GM12864 (cell line): ENCODE data around the gene TCERG1L.
"Not testable (repeated sequence)": the region's sequence is repeated elsewhere in the genome, so short reads cannot be mapped to it uniquely, and the experiment has no call there.

Experiments
- DNase-seq: peaks from one replicate; pipeline ENCODE4 v3.0.0-alpha.2; 2011; ENCODE audit warnings: low read depth
- H3K4me3 ChIP-seq: 2 replicates; pipeline ENCODE4 v1.5.1; 2011; ENCODE audit warnings: mild to moderate bottlenecking, low read depth, low read length, control low read depth
- TF ChIP-seq, protein P1 (sequence below): IDR thresholded peaks from 2 replicates; pipeline ENCODE4 v1.5.1; 2011; ENCODE audit warnings: low read depth, mild to moderate bottlenecking, moderate library complexity, low read length, control low read depth, inconsistent platforms; ENCODE audit errors: missing control alignments

TCERG1L gene

DNA sequence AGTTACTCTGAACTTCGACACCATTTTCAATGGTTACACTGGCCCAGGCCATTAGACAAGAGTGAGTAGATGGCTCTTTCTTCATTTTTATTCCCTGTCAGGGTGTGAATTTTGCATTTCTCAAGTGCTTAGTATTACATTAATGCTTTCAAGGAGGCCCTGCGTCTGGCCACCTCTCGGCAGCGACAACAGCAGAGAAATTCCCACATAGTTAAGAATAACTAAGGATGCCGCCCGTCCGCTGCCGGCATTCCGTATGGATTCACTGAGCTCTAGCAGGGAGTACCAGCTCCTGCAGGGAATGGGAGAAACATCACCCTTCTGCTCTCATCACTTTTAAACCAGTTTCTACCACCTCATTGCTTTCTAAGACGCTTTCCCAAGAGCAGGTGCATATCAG lies 153.6 kb downstream of the TCERG1L start:
- H3K4me3 ChIP-seq, result no peak overlapping the region
- TF ChIP-seq, protein P1, sequence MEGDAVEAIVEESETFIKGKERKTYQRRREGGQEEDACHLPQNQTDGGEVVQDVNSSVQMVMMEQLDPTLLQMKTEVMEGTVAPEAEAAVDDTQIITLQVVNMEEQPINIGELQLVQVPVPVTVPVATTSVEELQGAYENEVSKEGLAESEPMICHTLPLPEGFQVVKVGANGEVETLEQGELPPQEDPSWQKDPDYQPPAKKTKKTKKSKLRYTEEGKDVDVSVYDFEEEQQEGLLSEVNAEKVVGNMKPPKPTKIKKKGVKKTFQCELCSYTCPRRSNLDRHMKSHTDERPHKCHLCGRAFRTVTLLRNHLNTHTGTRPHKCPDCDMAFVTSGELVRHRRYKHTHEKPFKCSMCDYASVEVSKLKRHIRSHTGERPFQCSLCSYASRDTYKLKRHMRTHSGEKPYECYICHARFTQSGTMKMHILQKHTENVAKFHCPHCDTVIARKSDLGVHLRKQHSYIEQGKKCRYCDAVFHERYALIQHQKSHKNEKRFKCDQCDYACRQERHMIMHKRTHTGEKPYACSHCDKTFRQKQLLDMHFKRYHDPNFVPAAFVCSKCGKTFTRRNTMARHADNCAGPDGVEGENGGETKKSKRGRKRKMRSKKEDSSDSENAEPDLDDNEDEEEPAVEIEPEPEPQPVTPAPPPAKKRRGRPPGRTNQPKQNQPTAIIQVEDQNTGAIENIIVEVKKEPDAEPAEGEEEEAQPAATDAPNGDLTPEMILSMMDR, result no peak
- no peak for DNase-seq

GRCh38 chr10:131155876-131156230 lies 155.7 kb downstream of the TCERG1L start:
- TF ChIP-seq, protein P1, result no peak
- no peak for DNase-seq
- H3K4me3 ChIP-seq, result no peak overlapping the region

GRCh38 chr10:131155218-131155875 lies 156.2 kb downstream of the TCERG1L start:
- no peak for DNase-seq
- TF ChIP-seq, protein P1, result no peak

DNA sequence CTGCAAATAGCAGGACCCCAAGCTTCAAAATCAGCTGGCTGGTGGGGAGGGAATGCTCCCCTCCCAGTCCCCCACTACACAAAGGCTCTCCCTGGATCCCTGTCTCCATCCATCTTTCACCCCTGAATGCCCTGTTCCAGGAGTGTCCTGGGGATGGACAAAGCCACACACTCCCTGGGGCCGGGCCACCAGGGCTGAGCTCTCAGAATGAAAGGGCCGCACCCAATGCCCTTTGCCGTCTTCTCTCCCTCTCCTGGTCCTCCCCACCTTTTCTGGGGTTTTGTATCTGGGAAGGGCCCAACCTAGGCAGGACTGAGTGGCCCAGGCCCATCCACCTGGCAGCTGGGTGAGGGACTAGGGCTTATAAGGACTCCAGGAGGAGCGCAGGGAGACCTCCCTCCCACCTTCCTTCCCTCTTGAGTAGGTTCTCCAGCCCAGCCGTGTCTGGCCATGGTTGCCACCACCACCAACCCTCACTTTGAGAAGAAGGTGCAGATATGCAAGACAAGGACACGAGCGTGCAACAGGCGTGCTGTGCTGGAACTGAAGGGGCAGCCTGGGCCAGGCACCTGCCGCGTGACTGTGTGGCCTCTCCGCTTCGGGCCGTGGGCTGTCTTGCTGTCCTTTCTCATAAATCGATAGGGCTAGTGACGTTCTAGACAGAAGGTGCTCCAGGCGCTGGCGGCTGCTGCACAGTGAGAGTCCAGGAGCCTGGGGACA lies 157.1 kb downstream of the TCERG1L start:
- TF ChIP-seq, protein P1, result no peak
- H3K4me3 ChIP-seq, result no peak overlapping the region
- no peak for DNase-seq

More at GRCh38 chr10:131155218-131155875, 156.2 kb downstream of the TCERG1L start:
- H3K4me3 ChIP-seq, result no peak overlapping the region

- not testable (repeated sequence) for DNase-seq
These were observed 159.1 kb downstream of the TCERG1L start for GRCh38 chr10:131152456-131152855.

GRCh38 chr10:131150126-131150525 lies 161.4 kb downstream of the TCERG1L start:
- TF ChIP-seq, protein P1, result no peak
- DNase-seq, result no peak
- no peak overlapping the region for H3K4me3 ChIP-seq

More at GRCh38 chr10:131152456-131152855, 159.1 kb downstream of the TCERG1L start:
- not testable (repeated sequence) for H3K4me3 ChIP-seq

GRCh38 chr10:131149586-131149985 lies 161.9 kb downstream of the TCERG1L start:
- TF ChIP-seq, protein P1, result no peak
- no peak overlapping the region for H3K4me3 ChIP-seq
- no peak for DNase-seq
